IPS DF 6.9 (cell line): ENCODE measurements around the gene VMO1.

Experiments
- DNase-seq: peaks from one replicate; pipeline ENCODE4 v3.0.0-alpha.2; 2013; ENCODE audit warnings: low read depth, low spot score
- H3K27ac ChIP-seq: one replicate; pipeline ENCODE4 v1.5.1; 2013; ENCODE audit warnings: low read length, control low read depth
- H3K27me3 ChIP-seq: 2 replicates; pipeline ENCODE4 v1.6.1; 2013; ENCODE audit warnings: mild to moderate bottlenecking, low read length; ENCODE audit not compliant: control insufficient read depth, insufficient read depth
- H3K36me3 ChIP-seq: 2 replicates; pipeline ENCODE4 v1.6.1; 2013; ENCODE audit warnings: low read length; ENCODE audit not compliant: control insufficient read depth, insufficient read depth
- H3K4me1 ChIP-seq: 2 replicates; pipeline ENCODE4 v1.6.1; 2013; ENCODE audit warnings: low read length; ENCODE audit not compliant: control insufficient read depth, insufficient read depth
- H3K4me3 ChIP-seq: 2 replicates; pipeline ENCODE4 v1.5.1; 2013; ENCODE audit warnings: mild to moderate bottlenecking, low read length
- H3K9me3 ChIP-seq: 2 replicates; pipeline ENCODE4 v1.6.1; 2013; ENCODE audit warnings: low read length, inconsistent platforms; ENCODE audit not compliant: control insufficient read depth, insufficient read depth
- WGBS: extraction: QIAGEN DNeasy Blood & Tissue Kit; methylation state at CpG from one replicate; pipeline ENCODE4 v1.1.7; 2013; ENCODE audit warnings: mixed read lengths, missing lambda C conversion rate; ENCODE audit not compliant: insufficient read length, insufficient coverage; 5-methylcytosine and 5-hydroxymethylcytosine counted together

VMO1 gene

DNA sequence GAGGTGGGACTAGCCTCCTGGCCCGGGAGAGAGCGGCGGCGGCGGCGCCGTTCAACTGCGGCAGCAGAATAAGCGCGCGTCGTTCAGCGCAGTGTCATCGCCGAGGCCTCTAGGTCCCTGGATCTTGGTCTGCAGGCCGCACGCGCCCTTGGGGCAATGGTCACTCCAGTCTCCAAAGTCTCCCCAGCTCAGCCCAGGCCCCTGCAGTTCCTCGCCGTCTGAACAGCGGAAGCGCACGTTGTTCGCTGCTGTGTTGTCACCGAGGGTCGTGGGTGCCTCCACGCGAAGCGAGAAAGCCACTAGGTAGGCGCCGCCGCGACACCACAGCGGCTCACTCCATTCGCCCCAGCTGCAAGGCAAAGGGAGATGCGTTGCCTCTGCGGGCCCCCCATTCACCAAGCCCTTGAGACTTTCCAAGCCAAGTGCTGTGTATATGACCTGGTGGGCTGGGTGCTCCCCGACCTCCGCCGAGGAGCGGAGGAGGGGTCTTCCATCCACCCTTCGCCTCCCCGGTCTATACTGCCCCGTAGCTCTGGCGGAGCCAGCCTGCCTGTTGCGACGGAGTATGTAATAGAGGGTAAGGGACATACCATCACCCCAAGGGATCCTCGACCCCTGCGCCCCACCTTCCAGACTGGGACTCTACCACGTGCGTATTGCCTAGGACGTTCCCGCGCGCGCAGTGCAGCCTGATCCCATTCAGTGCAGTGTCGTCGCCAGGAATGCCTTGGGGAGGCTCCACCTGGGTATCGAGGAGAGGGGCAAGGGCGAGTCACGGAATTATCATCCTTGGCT is 656 bp downstream of the VMO1 start:
- Histone ChIP-seq H3K27ac (no peak overlapping the region), H3K4me3 (no peak overlapping the region), H3K36me3 (no peaks in the 10 kb centered on the region), H3K9me3 (no peaks in the 10 kb centered on the region), H3K27me3 (peaks cover 9% of the 10 kb centered on the region), H3K4me1 (peaks cover 4% of the 10 kb centered on the region)
- WGBS, result no CpG with 5 or more reads among the region's 61 CpGs
- DNase-seq, result no peak

DNA sequence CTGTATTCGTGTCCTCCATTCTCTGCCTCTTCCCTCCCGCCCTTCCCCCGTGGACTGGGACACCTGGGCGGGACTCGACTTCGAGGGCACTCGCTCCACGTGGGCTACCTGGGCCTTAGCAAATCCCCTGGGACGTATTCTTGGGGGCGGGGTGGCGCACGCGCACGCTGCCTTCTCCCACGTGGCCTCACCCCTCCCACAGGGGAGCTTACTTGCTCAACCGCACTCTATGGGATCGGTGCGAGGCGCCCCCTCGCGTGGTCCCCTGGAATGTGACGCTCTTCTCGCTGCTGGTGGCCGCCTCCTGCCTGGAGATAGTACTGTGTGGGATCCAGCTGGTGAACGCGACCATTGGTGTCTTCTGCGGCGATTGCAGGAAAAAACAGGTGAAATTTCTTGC is 3.5 kb downstream of the VMO1 start:
- Histone ChIP-seq H3K27me3 (no peaks in the 10 kb centered on the region), H3K4me3 (no peak overlapping the region), H3K9me3 (no peaks in the 10 kb centered on the region), H3K27ac (no peak overlapping the region), H3K36me3 (no peaks in the 10 kb centered on the region), H3K4me1 (peaks cover 1% of the 10 kb centered on the region; the same call in 1 of the 2 replicates)
- WGBS, result no CpG with 5 or more reads among the region's 28 CpGs
- DNase-seq, result no peak

DNA sequence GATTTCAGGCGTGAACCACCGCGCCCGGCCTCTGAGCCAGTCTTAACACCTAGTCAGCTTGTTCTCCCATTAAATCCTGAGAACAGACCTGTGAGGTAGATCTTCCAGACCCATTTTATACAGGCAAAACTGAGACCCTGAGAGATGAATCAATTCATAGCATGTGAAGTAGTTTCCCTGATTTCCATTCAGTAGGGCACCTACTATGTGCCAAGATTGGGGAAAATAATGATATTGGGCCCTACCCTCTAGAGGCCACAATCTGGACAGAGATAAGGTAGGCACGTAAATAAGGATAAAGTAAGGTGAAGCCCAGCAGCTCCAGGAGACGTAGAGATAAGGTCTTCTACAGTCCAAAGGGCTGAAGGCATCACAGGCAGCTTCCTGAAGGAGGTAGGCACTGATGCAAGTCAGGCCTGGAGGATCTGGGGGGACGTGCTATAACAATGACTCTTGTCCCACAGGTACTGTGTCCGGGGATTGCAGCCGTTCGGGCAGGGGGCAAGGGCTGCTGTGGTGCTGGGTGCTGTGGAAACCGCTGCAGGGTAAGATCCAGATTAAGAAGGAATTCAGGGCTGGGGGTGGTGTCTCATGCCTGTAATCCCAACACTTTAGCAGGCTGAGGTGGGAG is 5.7 kb downstream of the VMO1 start:
- no peak for DNase-seq
- H3K9me3 ChIP-seq, result no peaks in the 10 kb centered on the region
- no peak overlapping the region for H3K27ac ChIP-seq
- no peaks in the 10 kb centered on the region for H3K36me3 ChIP-seq
- no peaks in the 10 kb centered on the region for H3K27me3 ChIP-seq
- no CpG with 5 or more reads among the region's 11 CpGs for WGBS
- no peak overlapping the region for H3K4me3 ChIP-seq
- no peaks in the 10 kb centered on the region for H3K4me1 ChIP-seq

DNA sequence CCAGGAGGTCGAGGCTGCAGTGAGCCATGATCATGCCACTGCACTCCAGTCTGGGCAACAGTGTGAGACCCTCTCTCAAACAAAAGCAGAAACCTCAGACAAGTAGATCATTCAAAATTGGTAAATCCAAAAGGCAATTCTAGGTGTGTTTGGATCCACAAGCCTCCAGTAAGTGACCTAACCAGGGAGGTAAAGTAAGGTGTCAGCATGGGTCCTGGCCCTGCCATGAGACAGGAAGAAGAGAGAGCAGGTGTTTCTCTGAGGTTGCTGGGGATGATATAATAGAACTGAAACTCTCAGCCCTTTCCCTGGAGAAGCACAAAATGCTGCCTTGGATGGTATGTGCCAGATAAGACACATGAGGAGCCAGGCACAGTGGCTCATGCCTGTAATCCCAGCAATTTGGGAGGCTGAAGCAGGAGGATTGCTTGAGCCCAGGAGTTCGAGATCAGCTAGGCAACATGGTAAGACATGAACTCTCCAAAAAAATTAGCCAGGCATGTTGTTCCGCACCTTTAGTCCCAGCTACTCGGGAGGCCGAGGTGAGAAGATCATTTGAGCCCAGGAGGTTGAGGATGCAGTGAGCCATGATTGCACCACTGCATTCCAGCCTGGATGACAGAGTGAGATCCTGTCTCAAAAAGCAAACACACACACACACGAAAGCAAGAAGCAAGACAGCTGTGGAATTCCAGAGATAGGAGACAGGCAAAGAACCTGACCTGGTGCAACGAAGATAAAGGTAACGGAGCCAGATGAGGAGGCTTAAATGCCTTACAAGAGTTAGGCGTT is 8.0 kb downstream of the VMO1 start:
- Histone ChIP-seq H3K27ac (no peak overlapping the region), H3K27me3 (no peaks in the 10 kb centered on the region), H3K4me3 (no peak overlapping the region), H3K9me3 (no peaks in the 10 kb centered on the region), H3K4me1 (no peaks in the 10 kb centered on the region), H3K36me3 (no peaks in the 10 kb centered on the region)
- WGBS, result no CpG with 5 or more reads among the region's 9 CpGs
- DNase-seq, result no peak

DNA sequence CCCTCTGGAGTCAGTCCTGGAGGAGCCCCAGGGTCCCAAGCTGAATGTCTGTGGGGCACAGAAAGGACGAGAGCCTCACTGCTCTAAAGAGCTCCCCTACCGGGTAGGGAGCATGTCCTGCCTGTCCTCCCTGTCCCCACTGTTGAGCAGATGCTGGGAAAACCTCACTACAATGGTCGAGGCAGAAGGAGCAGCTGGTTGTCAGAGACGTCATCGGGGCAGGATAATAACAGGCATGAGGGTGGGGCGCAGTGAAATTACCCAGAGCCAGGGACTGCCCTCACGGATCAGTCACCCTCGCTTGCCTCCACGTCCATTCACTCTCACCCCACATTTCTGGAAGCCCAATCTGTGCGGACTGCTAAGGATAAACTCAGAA is 13.9 kb downstream of the VMO1 start:
- H3K36me3 ChIP-seq, result no peaks in the 10 kb centered on the region
- no peak overlapping the region for H3K4me3 ChIP-seq
- H3K9me3 ChIP-seq, result no peaks in the 10 kb centered on the region
- no peaks in the 10 kb centered on the region for H3K4me1 ChIP-seq
- no peak overlapping the region for H3K27ac ChIP-seq
- no CpG with 5 or more reads among the region's 10 CpGs for WGBS
- H3K27me3 ChIP-seq, result no peaks in the 10 kb centered on the region
- DNase-seq, result no peak

DNA sequence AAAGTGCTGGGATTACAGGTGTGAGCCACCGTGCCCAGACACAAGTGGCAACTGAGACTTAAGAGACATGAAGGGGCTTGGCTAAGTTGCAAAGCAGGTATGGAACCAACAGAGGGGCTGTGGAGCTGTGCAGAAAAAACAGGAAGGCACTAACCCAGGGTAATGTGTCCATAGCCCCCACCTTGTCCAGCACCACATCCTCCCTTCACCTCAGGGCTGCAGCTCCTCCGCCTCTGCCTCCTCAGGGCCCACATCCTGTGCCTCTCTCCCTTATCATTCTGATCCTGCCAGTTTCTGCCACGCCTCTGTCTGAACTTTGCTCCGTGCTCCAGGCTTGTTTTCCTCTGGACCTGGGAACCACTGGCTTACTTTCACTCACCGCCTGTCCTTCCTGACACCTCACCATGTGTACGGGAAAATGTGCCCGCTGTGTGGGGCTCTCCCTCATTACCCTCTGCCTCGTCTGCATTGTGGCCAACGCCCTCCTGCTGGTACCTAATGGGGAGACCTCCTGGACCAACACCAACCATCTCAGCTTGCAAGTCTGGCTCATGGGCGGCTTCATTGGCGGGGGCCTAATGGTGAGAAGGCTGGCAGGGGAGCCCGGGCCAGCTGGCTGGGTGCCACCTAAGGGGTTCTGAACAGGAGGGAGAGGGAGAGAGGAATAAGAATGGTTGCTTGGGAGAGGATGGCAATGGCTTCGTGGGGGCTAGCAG is 14.5 kb downstream of the VMO1 start, which contains the start of gene TM4SF5:
Gene TM4SF5, plus strand, starts transcription at position 368 of the 716 bp plus-strand sequence. Its CDS starts 37 bp downstream, at position 405.
- Histone ChIP-seq H3K27me3 (no peaks in the 10 kb centered on the region), H3K36me3 (no peaks in the 10 kb centered on the region), H3K9me3 (no peaks in the 10 kb centered on the region), H3K4me3 (no peak within 1 kb of the TSS), H3K4me1 (no peaks in the 10 kb centered on the region), H3K27ac (no peak within 1 kb of the TSS)
- DNase-seq, result no peak
- no CpG with 5 or more reads among the region's 13 CpGs for WGBS

DNA sequence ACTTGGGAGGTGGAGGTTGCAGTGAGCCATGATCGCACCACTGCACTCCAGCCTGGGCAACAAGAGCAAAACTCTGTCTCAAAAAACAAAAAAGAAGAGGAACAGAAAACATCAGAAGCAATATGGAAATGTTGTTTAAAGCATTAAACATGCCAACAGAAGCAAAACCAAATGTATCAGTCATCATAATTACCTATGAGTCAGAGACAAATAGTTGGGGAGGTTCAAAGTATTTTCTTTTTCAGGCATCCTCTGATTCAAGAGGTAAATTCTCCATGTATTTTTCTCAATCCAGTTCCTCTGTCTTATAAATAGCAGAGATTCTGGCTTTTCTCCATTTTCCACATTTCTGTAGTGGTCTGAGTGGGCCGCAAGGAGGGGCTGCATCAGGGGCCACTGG is 16.5 kb downstream of the VMO1 start:
- DNase-seq, result no peak
- H3K4me1 ChIP-seq, result no peaks in the 10 kb centered on the region
- WGBS, result no CpG with 5 or more reads among the region's 2 CpGs

DNA sequence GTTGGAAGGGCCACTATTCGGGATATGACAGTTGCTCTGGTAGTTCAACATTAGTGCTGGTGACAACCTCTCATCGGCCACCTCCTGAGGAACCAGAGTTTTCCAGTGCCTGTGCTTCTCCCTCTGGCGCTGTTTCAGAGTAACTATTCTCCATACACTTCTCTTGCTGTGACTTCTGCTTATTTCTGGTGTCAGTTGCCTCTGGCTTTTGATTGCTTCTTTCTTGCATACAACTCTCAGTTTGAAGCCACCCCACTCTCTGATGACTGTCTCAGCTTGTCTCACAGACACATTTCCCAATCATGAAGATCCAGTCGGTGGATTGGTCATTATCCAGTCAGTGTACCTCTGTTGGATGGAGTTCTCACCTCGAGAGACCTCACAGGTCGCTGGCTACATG is 17.9 kb downstream of the VMO1 start:
- Histone ChIP-seq H3K27me3 (no peaks in the 10 kb centered on the region), H3K4me3 (no peak overlapping the region), H3K9me3 (no peaks in the 10 kb centered on the region), H3K36me3 (no peaks in the 10 kb centered on the region), H3K4me1 (no peaks in the 10 kb centered on the region), H3K27ac (no peak overlapping the region)
- no CpG with 5 or more reads among the region's 6 CpGs for WGBS
- no peak for DNase-seq

More for the DNA sequence above, 16.5 kb downstream of the VMO1 start:
- Histone ChIP-seq H3K4me3 (no peak overlapping the region), H3K27me3 (no peaks in the 10 kb centered on the region), H3K9me3 (no peaks in the 10 kb centered on the region), H3K27ac (no peak overlapping the region), H3K36me3 (no peaks in the 10 kb centered on the region)

DNA sequence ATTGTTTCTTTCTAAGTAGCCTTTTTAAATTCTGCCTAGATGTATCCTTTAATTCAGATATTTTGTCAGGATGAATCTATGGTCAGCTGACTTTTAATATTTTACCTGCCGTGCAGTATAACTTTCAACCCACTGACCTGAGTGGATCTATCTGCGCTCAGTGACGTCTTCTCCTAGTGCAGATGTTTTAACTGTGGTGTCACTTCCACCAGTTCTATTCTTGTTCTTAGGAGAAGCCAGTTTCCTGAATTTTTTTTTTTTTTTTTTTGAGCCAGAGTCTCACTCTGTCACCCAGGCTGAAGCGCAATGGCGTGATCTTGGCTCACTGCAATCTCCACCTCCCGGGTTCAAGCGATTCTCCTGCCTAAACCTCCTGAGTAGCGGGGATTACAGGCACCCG is 19.4 kb downstream of the VMO1 start:
- Histone ChIP-seq H3K4me3 (no peak overlapping the region), H3K4me1 (no peaks in the 10 kb centered on the region), H3K36me3 (no peaks in the 10 kb centered on the region), H3K9me3 (no peaks in the 10 kb centered on the region), H3K27me3 (no peaks in the 10 kb centered on the region), H3K27ac (no peak overlapping the region)
- no CpG with 5 or more reads among the region's 9 CpGs for WGBS
- no peak for DNase-seq

DNA sequence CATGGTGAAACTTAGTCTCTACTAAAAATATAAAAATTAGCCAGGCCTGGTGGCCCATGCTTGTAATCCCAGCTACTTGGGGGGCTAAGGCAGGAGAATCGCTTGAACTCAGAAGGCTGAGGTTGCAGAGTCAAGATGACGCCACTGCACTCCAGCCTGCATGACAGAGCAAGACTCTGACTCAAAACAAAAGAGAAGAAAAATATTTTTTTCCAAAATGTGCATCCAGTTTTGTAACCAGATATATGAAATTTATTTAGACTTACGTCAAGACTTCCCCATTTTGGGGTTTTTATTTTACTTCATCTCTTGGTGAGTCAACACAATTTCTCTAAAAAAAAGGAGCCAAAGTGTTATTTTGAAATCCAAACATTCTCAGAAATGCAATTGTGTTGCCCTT is 20.0 kb downstream of the VMO1 start:
- H3K9me3 ChIP-seq, result no peaks in the 10 kb centered on the region
- no CpG with 5 or more reads among the region's 3 CpGs for WGBS
- H3K4me3 ChIP-seq, result no peak overlapping the region
- no peak overlapping the region for H3K27ac ChIP-seq
- no peaks in the 10 kb centered on the region for H3K4me1 ChIP-seq
- no peaks in the 10 kb centered on the region for H3K36me3 ChIP-seq
- H3K27me3 ChIP-seq, result no peaks in the 10 kb centered on the region
- no peak for DNase-seq
